ENCODE results near the gene RTRAF. TPM values are rescaled to one million over a fixed set of nuclear protein-coding genes. Genes with fewer than 3 reads are reported as not detected.

The RTRAF gene
- total RNA-seq, 1 experiment from 2014 or later, result 190 TPM

DNA sequence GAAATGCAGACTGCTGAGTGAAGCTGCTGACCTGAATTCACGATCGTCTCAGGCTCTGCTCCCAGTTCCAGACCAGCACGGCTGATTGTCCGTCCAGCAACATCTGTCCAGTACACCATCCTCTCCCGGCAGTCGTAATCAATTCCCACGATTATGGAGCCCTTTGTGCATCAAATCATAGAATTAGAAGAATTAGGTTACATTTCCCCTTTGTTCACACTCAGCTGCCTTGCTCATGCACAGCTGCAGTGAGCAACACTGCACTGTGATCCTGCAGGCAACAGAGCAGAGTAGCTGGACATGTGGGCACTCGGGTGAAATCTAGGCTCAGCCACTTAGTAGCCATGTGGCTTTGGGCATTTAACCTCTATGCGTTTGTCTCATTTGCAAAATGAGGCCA lies 22.2 kb downstream of the RTRAF start:
- ATAC-seq, result no peak
- Histone ChIP-seq H3K4me2 (ENCODE audit: low read length) (no peak overlapping the region), H3K9me2 (ENCODE audit: insufficient read depth) (no peaks in the 10 kb centered on the region), H3K9me3 (ENCODE audit: control insufficient read depth in 1 of 2, insufficient read depth in 1 of 2, low read depth in 1 of 2, low read length in 2 of 2) (no peaks in the 10 kb centered on the region), H3K4me3 (replicated peaks in 1 of 2; ENCODE audit: low read depth in 1 of 2, low read length in 2 of 2) (no peak overlapping the region), H3K27me3 (ENCODE audit: insufficient read depth, low read length) (peaks cover under 1% of the 10 kb centered on the region; the same call in 1 of the 2 replicates), H3K27ac (ENCODE audit: low read depth, low read length) (no peak overlapping the region), H4K20me1 (ENCODE audit: insufficient read depth) (no peaks in the 10 kb centered on the region), H3K36me3 (ENCODE audit: control insufficient read depth in 1 of 2, insufficient read depth in 2 of 2, low read length in 2 of 2) (peaks cover 19 to 46% of the 10 kb centered on the region in 2 experiments; a peak in 3 of 4 replicates), H3K79me2 (ENCODE audit: insufficient read depth, low read length) (no peaks in the 10 kb centered on the region), H2AFZ (ENCODE audit: low read depth, low read length, poor library complexity, severe bottlenecking) (no peak overlapping the region), H3K4me1 (ENCODE audit: control insufficient read depth in 1 of 2, insufficient read depth in 2 of 2, low read length in 2 of 2) (no peaks in the 10 kb centered on the region), H3K9ac (ENCODE audit: low read length) (no peak overlapping the region)
- RAD21 ChIA-PET (ENCODE audit: low non-redundant PET in 1 of 2, low total read pairs in 2 of 2, uncharacterized antibody in 2 of 2, unreplicated experiment in 2 of 2), result no interaction called here
- POLR2A ChIA-PET, result no interaction called here
- no peak for TF ChIP-seq EZH2phosphoT487 (IDR thresholded peaks at IDR 0.05; ENCODE audit: borderline replicate concordance)
- no peak for TF ChIP-seq CBX3 (IDR thresholded peaks at IDR 0.05; ENCODE audit: low read depth)
- TF ChIP-seq FOSL1 (IDR thresholded peaks at IDR 0.05; ENCODE audit: low read depth), result no peak
- TF ChIP-seq, protein P1, sequence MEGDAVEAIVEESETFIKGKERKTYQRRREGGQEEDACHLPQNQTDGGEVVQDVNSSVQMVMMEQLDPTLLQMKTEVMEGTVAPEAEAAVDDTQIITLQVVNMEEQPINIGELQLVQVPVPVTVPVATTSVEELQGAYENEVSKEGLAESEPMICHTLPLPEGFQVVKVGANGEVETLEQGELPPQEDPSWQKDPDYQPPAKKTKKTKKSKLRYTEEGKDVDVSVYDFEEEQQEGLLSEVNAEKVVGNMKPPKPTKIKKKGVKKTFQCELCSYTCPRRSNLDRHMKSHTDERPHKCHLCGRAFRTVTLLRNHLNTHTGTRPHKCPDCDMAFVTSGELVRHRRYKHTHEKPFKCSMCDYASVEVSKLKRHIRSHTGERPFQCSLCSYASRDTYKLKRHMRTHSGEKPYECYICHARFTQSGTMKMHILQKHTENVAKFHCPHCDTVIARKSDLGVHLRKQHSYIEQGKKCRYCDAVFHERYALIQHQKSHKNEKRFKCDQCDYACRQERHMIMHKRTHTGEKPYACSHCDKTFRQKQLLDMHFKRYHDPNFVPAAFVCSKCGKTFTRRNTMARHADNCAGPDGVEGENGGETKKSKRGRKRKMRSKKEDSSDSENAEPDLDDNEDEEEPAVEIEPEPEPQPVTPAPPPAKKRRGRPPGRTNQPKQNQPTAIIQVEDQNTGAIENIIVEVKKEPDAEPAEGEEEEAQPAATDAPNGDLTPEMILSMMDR (IDR thresholded peaks at IDR 0.05 in 2 of 3, conservative IDR thresholded peaks at IDR 0.05 in 1 of 3; ENCODE audit: borderline replicate concordance in 1 of 3, insufficient read depth in 1 of 3, low read depth in 2 of 3, low read length in 2 of 3), result no peak
- no peak for TF ChIP-seq EZH2 (IDR thresholded peaks at IDR 0.05)
- TF ChIP-seq ZNF274 (IDR thresholded peaks at IDR 0.05; ENCODE audit: low read depth, low read length), result no peak
- no peak for TF ChIP-seq ZFX (IDR thresholded peaks at IDR 0.05)
- CTCF ChIA-PET, result no interaction called here
- DNase-seq (ENCODE audit: low read depth, low spot score), result no peak
- no TSS peak for BruUV-seq (replicated peaks)
- intact Hi-C loops (cut with micrococcal nuclease), result no loop called here

DNA sequence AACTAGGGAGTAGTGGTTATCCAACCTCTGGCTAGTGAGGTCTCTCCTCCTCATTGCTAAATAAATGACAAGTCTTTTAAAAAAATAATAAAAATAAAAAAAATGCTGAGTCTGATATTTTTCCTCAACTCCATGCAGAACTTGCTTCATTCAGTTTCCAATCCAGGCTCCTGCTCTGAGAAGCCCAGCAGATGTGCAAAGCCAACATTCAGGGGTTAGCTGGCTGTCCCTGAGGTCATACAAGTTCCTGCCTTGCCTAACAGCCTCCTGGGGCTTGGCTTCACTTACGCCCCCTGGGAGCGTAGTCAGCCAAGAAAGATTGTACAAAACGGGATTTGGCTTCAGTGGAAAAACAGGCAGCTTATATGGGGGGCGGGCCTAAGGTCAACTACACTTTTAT lies 23.3 kb downstream of the RTRAF start:
- no peaks in the 10 kb centered on the region for H3K9me2 ChIP-seq (ENCODE audit: insufficient read depth)
- no peak overlapping the region for H3K4me3 ChIP-seq (replicated peaks in 1 of 2; ENCODE audit: low read depth in 1 of 2, low read length in 2 of 2)
- no peak overlapping the region for H3K27ac ChIP-seq (ENCODE audit: low read depth, low read length)
- intact Hi-C loops (cut with micrococcal nuclease), result no loop called here
- H3K79me2 ChIP-seq (ENCODE audit: insufficient read depth, low read length), result no peaks in the 10 kb centered on the region
- no peak overlapping the region for H3K4me2 ChIP-seq (ENCODE audit: low read length)
- ChIA-PET RAD21 (ENCODE audit: low non-redundant PET in 1 of 2, low total read pairs in 2 of 2, uncharacterized antibody in 2 of 2, unreplicated experiment in 2 of 2) (no interaction called here), POLR2A (no interaction called here), CTCF (interaction anchor here (0.7 kb wide), 2 partner anchors 32 to 361 kb away, joined by 3 read pairs; partner anchors contain the start of gene FRMD6)
- no peak overlapping the region for H3K9ac ChIP-seq (ENCODE audit: low read length)
- H3K27me3 ChIP-seq (ENCODE audit: insufficient read depth, low read length), result peaks cover 6% of the 10 kb centered on the region; the same call in 1 of the 2 replicates
- H4K20me1 ChIP-seq (ENCODE audit: insufficient read depth), result no peaks in the 10 kb centered on the region
- no TSS peak for BruUV-seq (replicated peaks)
- DNase-seq (ENCODE audit: low read depth, low spot score) (no peak), ATAC-seq (no peak)
- TF ChIP-seq YY1 (IDR thresholded peaks at IDR 0.05; ENCODE audit: extremely low read depth, insufficient replicate concordance, low read depth, low read length) (no peak), EGR1 (IDR thresholded peaks at IDR 0.05; ENCODE audit: low read depth) (no peak), EZH2 (IDR thresholded peaks at IDR 0.05) (no peak), SP1 (IDR thresholded peaks at IDR 0.05; ENCODE audit: low read depth) (no peak), TCF7L2 (IDR thresholded peaks at IDR 0.05; ENCODE audit: borderline replicate concordance, extremely low read depth, insufficient read depth, insufficient read length) (no peak), SIN3A (IDR thresholded peaks at IDR 0.05; ENCODE audit: low read depth) (no peak), FOSL1 (IDR thresholded peaks at IDR 0.05; ENCODE audit: low read depth) (no peak), ELF1 (IDR thresholded peaks at IDR 0.05; ENCODE audit: borderline replicate concordance, low read depth) (no peak), RAD21 (IDR thresholded peaks at IDR 0.05; ENCODE audit: low read depth) (no peak), ZNF274 (IDR thresholded peaks at IDR 0.05; ENCODE audit: low read depth, low read length) (no peak)
- TF ChIP-seq, protein P2, sequence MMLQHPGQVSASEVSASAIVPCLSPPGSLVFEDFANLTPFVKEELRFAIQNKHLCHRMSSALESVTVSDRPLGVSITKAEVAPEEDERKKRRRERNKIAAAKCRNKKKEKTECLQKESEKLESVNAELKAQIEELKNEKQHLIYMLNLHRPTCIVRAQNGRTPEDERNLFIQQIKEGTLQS (IDR thresholded peaks at IDR 0.05), result no peak
- TF ChIP-seq, protein P3, sequence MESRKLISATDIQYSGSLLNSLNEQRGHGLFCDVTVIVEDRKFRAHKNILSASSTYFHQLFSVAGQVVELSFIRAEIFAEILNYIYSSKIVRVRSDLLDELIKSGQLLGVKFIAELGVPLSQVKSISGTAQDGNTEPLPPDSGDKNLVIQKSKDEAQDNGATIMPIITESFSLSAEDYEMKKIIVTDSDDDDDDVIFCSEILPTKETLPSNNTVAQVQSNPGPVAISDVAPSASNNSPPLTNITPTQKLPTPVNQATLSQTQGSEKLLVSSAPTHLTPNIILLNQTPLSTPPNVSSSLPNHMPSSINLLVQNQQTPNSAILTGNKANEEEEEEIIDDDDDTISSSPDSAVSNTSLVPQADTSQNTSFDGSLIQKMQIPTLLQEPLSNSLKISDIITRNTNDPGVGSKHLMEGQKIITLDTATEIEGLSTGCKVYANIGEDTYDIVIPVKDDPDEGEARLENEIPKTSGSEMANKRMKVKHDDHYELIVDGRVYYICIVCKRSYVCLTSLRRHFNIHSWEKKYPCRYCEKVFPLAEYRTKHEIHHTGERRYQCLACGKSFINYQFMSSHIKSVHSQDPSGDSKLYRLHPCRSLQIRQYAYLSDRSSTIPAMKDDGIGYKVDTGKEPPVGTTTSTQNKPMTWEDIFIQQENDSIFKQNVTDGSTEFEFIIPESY (IDR thresholded peaks at IDR 0.05; ENCODE audit: extremely low read depth, insufficient replicate concordance, low read length), result no peak
- TF ChIP-seq, protein P4, sequence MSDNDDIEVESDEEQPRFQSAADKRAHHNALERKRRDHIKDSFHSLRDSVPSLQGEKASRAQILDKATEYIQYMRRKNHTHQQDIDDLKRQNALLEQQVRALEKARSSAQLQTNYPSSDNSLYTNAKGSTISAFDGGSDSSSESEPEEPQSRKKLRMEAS (IDR thresholded peaks at IDR 0.05), result no peak
- H3K36me3 ChIP-seq (ENCODE audit: control insufficient read depth in 1 of 2, insufficient read depth in 2 of 2, low read length in 2 of 2), result peaks cover 14 to 40% of the 10 kb centered on the region in 2 experiments; a peak in 3 of 4 replicates
- no peaks in the 10 kb centered on the region for H3K4me1 ChIP-seq (ENCODE audit: control insufficient read depth in 1 of 2, insufficient read depth in 2 of 2, low read length in 2 of 2)
- no peak overlapping the region for H2AFZ ChIP-seq (ENCODE audit: low read depth, low read length, poor library complexity, severe bottlenecking)
- no peaks in the 10 kb centered on the region for H3K9me3 ChIP-seq (ENCODE audit: control insufficient read depth in 1 of 2, insufficient read depth in 1 of 2, low read depth in 1 of 2, low read length in 2 of 2)

Data from HCT116 (cell line).